Measurements from ENCODE around the gene GJB4. TPM values are rescaled to one million over a fixed set of nuclear protein-coding genes. Genes with fewer than 3 reads are reported as not detected.

GJB4 gene
- polyA plus RNA-seq, 5 donors, result 0.05 to 0.09 (median 0.07) TPM; not detected in 2

DNA sequence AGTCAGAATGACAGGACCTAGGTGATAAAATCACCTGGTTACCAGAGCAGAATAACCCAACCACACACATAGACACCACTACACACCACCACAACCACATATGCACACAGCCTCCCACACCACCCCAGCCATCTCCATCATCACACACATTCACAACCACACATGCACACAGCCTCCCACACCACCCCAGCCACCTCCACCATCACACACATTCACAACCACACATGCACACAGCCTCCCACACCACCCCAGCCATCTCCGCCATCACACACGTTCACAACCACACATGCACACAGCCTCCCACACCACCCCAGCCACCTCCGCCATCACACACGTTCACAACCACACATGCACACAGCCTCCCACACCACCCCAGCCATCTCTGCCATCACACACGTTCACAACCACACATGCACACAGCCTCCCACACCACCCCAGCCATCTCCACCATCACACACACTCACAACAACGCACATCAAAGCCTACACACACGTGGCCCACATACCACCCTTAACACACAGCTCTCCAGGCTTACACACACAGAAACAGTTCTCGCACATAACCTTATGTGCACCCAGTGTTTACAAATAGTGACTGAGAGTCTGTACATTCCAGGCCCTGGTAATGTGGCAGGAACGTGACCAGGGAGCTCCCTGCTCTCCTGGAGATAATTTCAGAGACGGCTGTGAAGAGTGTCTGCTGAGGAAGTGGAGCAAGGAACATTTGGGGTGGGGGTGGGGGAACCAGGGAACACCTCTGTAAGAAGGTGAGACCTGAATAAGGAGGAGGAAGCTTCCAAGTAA, 18.2 kb downstream of the GJB4 start:
- DNase-seq, result no peak

DNA sequence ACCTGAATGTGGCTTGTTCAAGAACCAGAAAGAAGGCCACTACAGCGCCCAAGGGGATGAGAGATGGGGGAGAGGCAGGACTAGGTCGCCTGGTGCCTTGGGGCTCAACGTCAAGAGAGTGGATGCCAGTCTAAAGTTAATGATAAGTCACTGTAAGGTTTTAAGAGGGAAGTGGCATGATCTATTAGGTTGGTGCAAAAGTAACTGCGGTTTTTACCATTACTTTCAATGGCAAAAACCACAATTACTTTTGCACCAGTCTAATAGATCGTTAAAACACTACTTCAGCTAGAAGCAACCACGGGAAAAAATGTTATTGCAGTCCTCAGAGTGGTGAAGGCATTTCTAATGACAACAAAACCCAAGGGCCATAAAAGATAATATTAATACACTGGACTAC, 18.8 kb downstream of the GJB4 start:
- DNase-seq, result no peak

DNA sequence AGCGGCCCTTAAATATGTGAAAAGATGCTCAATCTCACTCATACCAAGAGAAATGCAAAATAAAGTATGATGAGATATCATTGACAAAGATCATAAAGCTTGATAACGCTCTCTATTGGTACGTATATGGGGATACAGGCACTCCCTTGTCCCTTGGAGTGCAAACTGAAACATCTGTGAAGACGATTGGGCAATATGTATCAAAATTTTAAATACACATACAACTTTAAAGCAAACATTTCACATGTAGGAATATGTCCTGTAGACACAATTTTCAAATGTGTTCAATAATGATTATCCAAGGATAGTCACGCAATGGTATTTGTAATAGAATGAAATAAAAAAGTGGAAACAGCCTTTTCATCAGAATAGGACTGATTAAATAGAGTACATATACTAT, 19.5 kb downstream of the GJB4 start:
- no peak for DNase-seq

DNA sequence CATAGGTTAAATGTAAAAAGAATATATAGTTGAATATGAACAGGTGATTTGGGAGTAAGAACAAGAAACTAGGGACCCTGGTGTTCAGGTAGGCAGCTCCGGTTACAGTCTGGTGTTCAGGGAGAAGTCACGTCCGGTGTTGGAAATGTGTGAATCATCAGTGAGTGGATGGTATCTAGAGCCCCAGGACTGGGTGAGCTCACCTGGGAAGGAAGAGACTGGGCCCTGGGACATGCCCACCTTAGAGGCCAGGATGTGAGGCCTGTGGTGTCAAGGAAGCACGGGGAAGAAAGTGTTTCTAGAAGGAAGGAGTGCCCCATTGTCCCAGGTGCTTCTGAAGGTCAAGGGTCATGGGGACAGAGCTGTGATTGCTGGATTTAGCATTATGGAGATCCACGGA, 20.0 kb downstream of the GJB4 start:
- DNase-seq, result no peak

GRCh38 chr1:34779962-34780361, 20.4 kb downstream of the GJB4 start:
- DNase-seq, result no peak

- no peak for DNase-seq
Observed at GRCh38 chr1:34780528-34780927, 21.0 kb downstream of the GJB4 start.

DNA sequence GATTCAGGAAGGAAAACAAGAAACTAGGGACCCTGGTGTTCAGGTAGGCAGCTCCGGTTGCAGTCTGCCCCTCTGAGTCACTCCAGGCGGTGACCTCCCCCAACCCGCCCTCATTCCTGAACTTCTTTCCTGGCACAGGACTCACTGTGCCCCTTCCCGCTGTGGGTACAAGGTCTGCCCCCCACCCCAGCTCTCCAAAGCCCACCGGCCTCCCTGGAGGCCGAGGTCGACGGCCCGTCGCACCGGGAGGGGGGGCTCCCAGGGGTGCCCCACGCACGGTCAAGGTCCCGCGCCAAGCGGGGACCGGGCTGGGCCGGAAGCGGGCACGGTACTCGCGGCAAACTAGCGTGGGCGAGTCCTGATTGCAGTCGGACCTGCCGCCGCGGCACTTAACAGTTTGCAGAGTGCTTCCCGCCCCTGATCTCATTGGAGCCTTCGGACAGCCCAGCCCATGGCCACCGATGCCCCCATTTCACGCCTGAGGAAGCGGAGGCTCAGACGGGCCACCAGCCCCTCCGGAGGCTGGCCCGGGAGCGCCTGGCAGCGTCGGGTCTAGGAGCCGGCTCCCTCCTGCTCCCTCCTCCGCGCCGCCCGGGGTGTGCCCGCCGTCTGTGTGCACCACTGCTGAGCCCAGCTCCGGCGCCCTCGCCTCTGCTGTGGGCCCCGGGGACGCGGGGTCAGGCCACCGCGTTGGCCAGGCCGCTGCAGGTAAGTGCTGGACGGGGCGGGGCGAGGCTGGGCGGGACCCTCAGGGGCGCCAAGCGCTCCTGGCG, 21.7 kb downstream of the GJB4 start, which contains the start of gene GJB3:
GJB3 (plus strand) TSS at position 144 of the 773 bp plus-strand sequence. CDS start 3,549 bp downstream, outside the sequence.
- no peak for DNase-seq

- no peak for DNase-seq
Observed at GRCh38 chr1:34781844-34782391, 22.4 kb downstream of the GJB4 start.

DNA sequence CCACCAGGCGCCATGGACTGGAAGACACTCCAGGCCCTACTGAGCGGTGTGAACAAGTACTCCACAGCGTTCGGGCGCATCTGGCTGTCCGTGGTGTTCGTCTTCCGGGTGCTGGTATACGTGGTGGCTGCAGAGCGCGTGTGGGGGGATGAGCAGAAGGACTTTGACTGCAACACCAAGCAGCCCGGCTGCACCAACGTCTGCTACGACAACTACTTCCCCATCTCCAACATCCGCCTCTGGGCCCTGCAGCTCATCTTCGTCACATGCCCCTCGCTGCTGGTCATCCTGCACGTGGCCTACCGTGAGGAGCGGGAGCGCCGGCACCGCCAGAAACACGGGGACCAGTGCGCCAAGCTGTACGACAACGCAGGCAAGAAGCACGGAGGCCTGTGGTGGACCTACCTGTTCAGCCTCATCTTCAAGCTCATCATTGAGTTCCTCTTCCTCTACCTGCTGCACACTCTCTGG, 25.2 kb downstream of the GJB4 start:
- no peak for DNase-seq

GRCh38 chr1:34785231-34785874, 25.8 kb downstream of the GJB4 start:
- no peak for DNase-seq

DNA sequence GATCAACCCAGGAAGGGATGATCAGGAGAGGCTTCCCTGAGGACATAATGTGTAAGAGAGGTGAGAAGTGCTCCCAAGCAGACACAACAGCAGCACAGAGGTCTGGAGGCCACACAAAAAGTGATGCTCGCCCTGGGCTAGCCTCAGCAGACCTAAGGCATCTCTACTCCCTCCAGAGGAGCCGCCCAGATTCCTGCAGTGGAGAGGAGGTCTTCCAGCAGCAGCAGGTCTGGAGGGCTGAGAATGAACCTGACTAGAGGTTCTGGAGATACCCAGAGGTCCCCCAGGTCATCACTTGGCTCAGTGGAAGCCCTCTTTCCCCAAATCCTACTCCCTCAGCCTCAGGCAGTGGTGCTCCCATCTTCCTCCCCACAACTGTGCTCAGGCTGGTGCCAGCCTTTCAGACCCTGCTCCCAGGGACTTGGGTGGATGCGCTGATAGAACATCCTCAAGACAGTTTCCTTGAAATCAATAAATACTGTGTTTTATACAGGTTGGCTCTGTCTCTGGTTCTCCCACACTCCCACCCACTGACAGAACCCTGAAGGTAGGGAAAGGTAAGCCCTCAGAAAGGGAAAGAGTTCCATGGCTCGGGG, 26.4 kb downstream of the GJB4 start:
- no peak for DNase-seq

DNA sequence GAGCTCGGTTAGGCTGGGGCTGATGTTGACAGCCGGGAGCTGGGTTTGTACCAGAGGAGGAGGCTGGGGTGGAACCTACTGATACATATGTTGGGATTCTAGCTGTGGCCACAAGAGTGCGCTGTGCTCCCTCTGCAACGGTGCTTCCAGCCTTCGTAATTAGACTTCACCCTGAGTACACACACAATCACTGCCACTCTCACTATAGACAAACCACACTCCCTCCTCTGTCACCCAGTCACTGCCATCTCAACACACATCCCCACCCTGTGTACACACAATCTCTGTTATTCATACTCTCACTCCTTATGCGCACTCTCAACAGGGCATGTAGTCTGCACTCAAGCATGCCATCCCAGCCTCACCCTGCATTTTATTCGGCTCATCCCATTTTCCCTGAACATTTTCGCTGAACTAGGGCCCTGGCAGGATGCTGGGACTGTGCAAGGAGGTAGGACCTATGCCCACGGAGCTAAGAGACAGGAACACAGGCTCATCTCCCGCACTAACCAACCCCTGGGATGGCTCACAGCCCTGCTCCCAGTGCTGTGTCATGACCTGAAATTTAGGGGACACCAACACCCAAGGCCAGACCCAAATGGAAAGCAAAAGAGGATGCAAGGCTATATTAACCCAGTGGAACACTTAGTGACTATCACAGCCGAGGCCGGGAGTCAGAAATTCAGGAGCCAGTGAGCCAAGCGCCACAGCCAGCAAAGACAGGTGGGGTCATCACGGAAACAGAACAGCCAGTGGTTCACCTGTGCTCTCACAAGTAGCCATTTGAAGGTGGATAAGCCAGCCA, 27.2 kb downstream of the GJB4 start:
- peak; percentile 31 to 40 for DNase-seq

DNA sequence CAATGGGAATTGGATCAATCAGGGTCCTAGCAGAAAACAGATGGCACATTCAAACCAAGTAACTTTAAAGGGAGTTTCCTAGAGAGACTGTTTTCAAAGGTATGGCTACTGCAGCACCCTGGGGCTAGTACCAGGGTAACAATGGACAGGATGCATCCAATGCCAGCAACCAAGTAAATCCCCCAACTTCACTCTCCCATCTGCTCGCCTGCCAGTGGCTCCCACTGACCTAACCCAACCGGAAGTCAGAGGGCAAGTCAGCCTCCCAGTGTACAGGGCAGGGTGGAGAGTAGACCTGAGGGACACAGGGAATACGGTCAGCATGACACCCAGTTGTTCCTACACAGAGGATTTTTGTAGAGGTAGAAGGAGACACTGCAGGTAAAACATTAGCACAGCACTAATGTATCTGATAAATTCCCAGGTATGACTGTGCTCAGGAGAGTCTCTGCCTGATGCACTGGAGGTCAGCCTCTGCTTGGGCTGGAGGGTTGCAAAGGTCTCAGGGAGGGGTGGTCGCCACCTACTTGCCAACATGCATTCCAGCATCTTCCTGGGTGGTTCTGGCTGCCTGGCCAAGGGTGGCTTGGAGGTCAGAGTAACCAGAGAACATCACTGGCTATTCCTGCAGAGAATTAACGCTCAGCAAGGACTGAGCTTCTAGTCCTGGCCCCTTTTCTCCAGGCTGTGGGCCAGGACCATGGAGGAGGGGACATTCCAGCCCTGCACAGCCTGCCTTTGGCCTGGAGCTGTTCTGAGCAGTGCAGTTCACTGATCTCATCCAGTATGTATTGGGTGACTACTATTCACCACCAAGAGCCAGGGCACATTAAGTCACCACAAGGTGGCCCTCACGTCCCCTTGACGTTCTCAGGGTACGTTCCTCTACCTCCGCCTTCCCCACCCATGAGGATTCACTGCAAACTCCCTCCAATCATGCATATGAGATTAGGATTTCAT, 28.2 kb downstream of the GJB4 start:
- no peak for DNase-seq

DNA sequence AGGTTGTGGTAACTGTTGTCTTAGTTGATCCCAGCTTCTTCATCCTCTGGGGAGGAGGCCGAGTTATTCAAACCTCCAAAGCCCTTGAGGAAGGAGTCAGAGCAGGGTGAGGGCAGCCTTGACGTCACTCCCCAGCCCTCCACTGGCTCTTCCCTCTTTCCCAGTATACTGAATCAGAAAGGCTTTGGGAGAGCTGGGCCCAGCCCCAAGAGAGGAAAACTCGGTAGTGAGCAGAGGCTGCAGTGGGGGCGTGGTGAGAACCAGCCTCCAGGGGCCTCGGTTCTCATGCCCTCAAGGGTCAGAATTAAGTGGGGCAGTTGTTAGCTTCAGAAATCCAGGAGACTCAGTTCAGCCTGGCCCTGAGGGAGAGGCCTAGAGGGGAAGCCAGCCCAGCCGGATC, 31.4 kb downstream of the GJB4 start:
- no peak for DNase-seq

DNA sequence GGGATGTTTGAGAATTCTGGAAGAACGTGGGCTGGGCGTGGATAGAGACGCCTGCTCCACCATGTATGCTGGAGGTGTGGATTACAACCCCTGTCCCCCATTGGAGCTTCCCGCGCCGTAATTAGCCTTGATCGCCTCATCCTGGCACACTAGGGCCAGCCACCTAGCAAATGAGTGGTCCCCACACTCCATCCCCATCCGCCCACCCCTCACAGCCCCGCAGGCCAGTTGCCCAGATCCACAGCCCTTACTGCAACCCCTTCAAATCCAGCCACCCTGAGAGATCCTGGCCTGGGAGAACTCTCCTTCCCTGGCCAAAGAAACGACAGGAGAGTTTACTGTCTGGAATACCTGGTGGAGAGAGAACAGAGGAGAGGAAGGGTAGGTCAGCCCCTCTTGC, 32.9 kb downstream of the GJB4 start:
- no peak for DNase-seq

DNA sequence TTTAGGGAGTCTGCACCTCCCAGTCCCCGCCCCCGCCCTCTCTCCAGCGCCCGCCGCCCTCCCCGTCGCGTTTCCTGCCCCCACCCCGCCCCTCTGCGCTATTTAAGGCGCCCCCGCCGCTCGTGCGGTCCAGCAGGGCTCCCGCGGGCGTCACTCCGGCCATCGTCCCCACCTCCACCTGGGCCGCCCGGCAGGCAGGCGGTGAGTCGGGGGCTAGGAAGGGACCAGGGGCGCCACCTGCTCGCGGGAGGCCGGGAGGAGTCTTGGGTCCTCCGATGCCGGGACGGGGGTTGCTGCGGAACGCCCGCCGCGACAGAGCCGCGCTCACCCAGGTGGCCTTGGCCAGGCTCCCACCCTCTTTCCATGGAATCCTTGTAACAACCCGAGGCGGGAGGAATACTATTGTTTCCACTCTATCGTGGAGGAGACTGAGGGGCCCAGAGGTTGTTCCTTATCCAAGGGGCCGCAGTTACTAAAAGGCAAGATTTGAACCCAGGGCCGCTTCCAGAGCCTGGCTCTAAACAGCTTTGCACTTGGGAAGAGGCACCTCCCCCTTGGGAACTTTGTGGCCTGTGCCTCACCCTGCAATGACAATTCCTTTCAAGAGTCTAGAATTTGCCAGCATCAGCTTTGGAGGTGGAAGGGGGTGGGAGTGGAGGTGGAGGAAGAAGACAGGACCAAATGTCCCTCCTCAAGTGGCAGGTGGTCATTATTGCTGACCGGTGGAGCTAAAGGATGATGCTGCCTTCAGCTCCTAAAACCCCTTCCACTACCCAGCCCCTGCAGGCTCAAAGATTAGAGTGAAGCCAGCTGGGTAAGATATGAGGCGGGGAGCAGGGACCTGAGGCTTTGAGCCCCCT, 33.6 kb downstream of the GJB4 start, which contains the start of gene GJA4:
GJA4 (plus strand) TSS at position 132 of the 860 bp plus-strand sequence. CDS start 1,215 bp downstream, outside the sequence.
- DNase-seq, result no peak

DNA sequence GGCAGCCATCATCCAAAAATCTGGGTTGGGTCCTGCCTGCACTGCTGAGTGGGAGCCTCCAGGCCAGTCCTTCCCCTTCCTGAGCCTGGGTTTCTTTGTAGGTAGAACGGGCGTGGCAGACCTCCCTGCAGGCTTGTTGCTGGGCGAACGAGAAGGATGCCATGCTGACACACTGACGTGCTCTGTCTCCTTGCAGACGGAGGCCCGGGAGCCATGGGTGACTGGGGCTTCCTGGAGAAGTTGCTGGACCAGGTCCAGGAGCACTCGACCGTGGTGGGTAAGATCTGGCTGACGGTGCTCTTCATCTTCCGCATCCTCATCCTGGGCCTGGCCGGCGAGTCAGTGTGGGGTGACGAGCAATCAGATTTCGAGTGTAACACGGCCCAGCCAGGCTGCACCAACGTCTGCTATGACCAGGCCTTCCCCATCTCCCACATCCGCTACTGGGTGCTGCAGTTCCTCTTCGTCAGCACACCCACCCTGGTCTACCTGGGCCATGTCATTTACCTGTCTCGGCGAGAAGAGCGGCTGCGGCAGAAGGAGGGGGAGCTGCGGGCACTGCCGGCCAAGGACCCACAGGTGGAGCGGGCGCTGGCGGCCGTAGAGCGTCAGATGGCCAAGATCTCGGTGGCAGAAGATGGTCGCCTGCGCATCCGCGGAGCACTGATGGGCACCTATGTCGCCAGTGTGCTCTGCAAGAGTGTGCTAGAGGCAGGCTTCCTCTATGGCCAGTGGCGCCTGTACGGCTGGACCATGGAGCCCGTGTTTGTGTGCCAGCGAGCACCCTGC, 34.7 kb downstream of the GJB4 start:
- no peak for DNase-seq

GRCh38 chr1:34794790-34795180, 35.2 kb downstream of the GJB4 start:
- no peak for DNase-seq
